Fibroblast of lung (primary cell): ENCODE measurements around the gene NDUFAF5. TPM values are rescaled to one million over a fixed set of nuclear protein-coding genes. Genes with fewer than 3 reads are reported as not detected.

Source experiments
- DNase-seq, 2 donors: peaks; one replicate each; pipeline versions ENCODE4 v3.0.0 to v3.0.0-alpha.2; 2010; ENCODE audit warnings: low read depth in 2 of 2
- H2AFZ ChIP-seq: 2 replicates; pipeline ENCODE4 v1.5.1; 2012; ENCODE audit warnings: low read length, control low read depth, inconsistent platforms
- H3K27ac ChIP-seq: 2 replicates; pipeline ENCODE4 v1.5.1; 2011; ENCODE audit warnings: low read length, control low read depth; ENCODE audit not compliant: insufficient read depth
- H3K27me3 ChIP-seq: 2 replicates; pipeline ENCODE4 v1.5.1; 2011; ENCODE audit warnings: mild to moderate bottlenecking, low read length; ENCODE audit not compliant: control insufficient read depth, insufficient read depth
- H3K36me3 ChIP-seq: 2 replicates; pipeline ENCODE4 v1.5.1; 2011; ENCODE audit warnings: low read length; ENCODE audit not compliant: control insufficient read depth, insufficient read depth
- H3K4me1 ChIP-seq: 2 replicates; pipeline ENCODE4 v1.5.1; 2011; ENCODE audit warnings: low read length; ENCODE audit not compliant: control insufficient read depth, insufficient read depth; ENCODE audit errors: extremely low read depth
- H3K4me2 ChIP-seq: 2 replicates; pipeline ENCODE4 v1.5.1; 2011; ENCODE audit warnings: low read length, control low read depth; ENCODE audit not compliant: insufficient read depth; ENCODE audit errors: extremely low read depth
- H3K4me3 ChIP-seq, 4 experiments: fragments of 200-600 bp in 1 of 4; sonication (generic) in 1 of 4; replicated peaks in 1 of 4; 2 replicates each; pipeline ENCODE4 v1.5.1; 2011 to 2016; ENCODE audit warnings: low read length in 4 of 4, low read depth in 3 of 4, mild to moderate bottlenecking in 3 of 4, control low read depth in 2 of 4, inconsistent platforms in 1 of 4, mixed read lengths in 1 of 4; ENCODE audit not compliant: insufficient read depth in 1 of 4; ENCODE audit errors: control extremely low read depth in 1 of 4
- H3K79me2 ChIP-seq: 2 replicates; pipeline ENCODE4 v1.5.1; 2012; ENCODE audit warnings: mild to moderate bottlenecking, low read length, inconsistent platforms; ENCODE audit not compliant: control insufficient read depth, insufficient read depth
- H3K9ac ChIP-seq: 2 replicates; pipeline ENCODE4 v1.5.1; 2011; ENCODE audit warnings: mild to moderate bottlenecking, low read length, control low read depth; ENCODE audit not compliant: insufficient read depth
- H3K9me3 ChIP-seq: 2 replicates; pipeline ENCODE4 v1.5.1; 2012; ENCODE audit warnings: low read depth, low read length; ENCODE audit not compliant: control insufficient read depth, insufficient read depth
- H4K20me1 ChIP-seq: 2 replicates; pipeline ENCODE4 v1.5.1; 2011; ENCODE audit warnings: low read length; ENCODE audit not compliant: control insufficient read depth, insufficient read depth; ENCODE audit errors: extremely low read depth
- EZH2 ChIP-seq: IDR thresholded peaks from 2 replicates; pipeline ENCODE4 v1.5.1; 2012; ENCODE audit warnings: low read length, control low read depth, mild to moderate bottlenecking; ENCODE audit errors: missing control alignments
- polyA plus RNA-seq, 2 donors: library from polyadenylated mRNA; depleted of rRNA in 1 of 2; stranded (reverse) in 1 of 2; unstranded in 1 of 2; fragments of >200 nt; gene quantifications; 2 replicates each; pipeline ENCODE4 v1.2.1, GENCODE V29; 2011 to 2012; ENCODE audit warnings: missing spikeins in 1 of 2
- total RNA-seq: library from RNA; depleted of rRNA; stranded (reverse); fragments of >200 nt; gene quantifications from 2 replicates; pipeline ENCODE4 v1.2.1, GENCODE V29; 2014
- TF ChIP-seq, protein P1 (sequence below), 2 donors: IDR thresholded peaks in 1 of 2; conservative IDR thresholded peaks in 1 of 2; 1 replicate in 1 of 2; 2 replicates in 1 of 2; pipeline ENCODE4 v1.5.1; 2011 to 2012; ENCODE audit warnings: low read length in 2 of 2, control low read depth in 1 of 2, inconsistent platforms in 1 of 2, low read depth in 1 of 2, mild to moderate bottlenecking in 1 of 2

Gene NDUFAF5
- total and polyA plus RNA-seq, 2 donors (not counting 1 experiment from before 2014, with no cell fraction given): 12.7 to 17.3 TPM

GRCh38 chr20:13794667-13795066 is 9.8 kb downstream of the NDUFAF5 start:
- no peaks in the 10 kb centered on the region for H3K79me2 ChIP-seq
- H3K36me3 ChIP-seq: peaks cover 9% of the 10 kb centered on the region
- no peak overlapping the region for H3K27ac ChIP-seq
- no peaks in the 10 kb centered on the region for H3K4me1 ChIP-seq
- no peak overlapping the region for H3K4me2 ChIP-seq
- H3K27me3 ChIP-seq: no peaks in the 10 kb centered on the region
- H2AFZ ChIP-seq: no peak overlapping the region
- TF ChIP-seq, protein P1, sequence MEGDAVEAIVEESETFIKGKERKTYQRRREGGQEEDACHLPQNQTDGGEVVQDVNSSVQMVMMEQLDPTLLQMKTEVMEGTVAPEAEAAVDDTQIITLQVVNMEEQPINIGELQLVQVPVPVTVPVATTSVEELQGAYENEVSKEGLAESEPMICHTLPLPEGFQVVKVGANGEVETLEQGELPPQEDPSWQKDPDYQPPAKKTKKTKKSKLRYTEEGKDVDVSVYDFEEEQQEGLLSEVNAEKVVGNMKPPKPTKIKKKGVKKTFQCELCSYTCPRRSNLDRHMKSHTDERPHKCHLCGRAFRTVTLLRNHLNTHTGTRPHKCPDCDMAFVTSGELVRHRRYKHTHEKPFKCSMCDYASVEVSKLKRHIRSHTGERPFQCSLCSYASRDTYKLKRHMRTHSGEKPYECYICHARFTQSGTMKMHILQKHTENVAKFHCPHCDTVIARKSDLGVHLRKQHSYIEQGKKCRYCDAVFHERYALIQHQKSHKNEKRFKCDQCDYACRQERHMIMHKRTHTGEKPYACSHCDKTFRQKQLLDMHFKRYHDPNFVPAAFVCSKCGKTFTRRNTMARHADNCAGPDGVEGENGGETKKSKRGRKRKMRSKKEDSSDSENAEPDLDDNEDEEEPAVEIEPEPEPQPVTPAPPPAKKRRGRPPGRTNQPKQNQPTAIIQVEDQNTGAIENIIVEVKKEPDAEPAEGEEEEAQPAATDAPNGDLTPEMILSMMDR (conservative IDR thresholded peaks at IDR 0.05 in 1 of 2, IDR thresholded peaks at IDR 0.05 in 1 of 2; ENCODE audit: low read depth in 1 of 2, low read length in 2 of 2): no peak
- H3K9ac ChIP-seq: no peak overlapping the region
- DNase-seq: no peak
- no peaks in the 10 kb centered on the region for H4K20me1 ChIP-seq
- no peaks in the 10 kb centered on the region for H3K9me3 ChIP-seq
- H3K4me3 ChIP-seq: no peak overlapping the region

GRCh38 chr20:13799040-13799439 is 14.2 kb downstream of the NDUFAF5 start:
- H2AFZ ChIP-seq: no peak overlapping the region
- TF ChIP-seq, protein P1 (conservative IDR thresholded peaks at IDR 0.05 in 1 of 2, IDR thresholded peaks at IDR 0.05 in 1 of 2; ENCODE audit: low read depth in 1 of 2, low read length in 2 of 2): no peak
- no peak for TF ChIP-seq EZH2
- H3K4me1 ChIP-seq: peaks cover 7% of the 10 kb centered on the region
- H3K4me3 ChIP-seq: no peak overlapping the region
- no peak overlapping the region for H3K4me2 ChIP-seq
- no peak overlapping the region for H3K9ac ChIP-seq
- DNase-seq: no peak
- H3K27me3 ChIP-seq: no peaks in the 10 kb centered on the region
- no peaks in the 10 kb centered on the region for H3K79me2 ChIP-seq
- peaks cover 2% of the 10 kb centered on the region for H3K36me3 ChIP-seq
- H3K9me3 ChIP-seq: no peaks in the 10 kb centered on the region
- peaks cover 2% of the 10 kb centered on the region for H4K20me1 ChIP-seq
- no peak overlapping the region for H3K27ac ChIP-seq

GRCh38 chr20:13799974-13800373 is 15.1 kb downstream of the NDUFAF5 start:
- no peaks in the 10 kb centered on the region for H3K79me2 ChIP-seq
- TF ChIP-seq, protein P1 (conservative IDR thresholded peaks at IDR 0.05 in 1 of 2, IDR thresholded peaks at IDR 0.05 in 1 of 2; ENCODE audit: low read depth in 1 of 2, low read length in 2 of 2): no peak
- TF ChIP-seq EZH2: no peak
- DNase-seq: no peak
- no peak overlapping the region for H2AFZ ChIP-seq
- H3K9me3 ChIP-seq: no peaks in the 10 kb centered on the region
- H3K36me3 ChIP-seq: peaks cover 2% of the 10 kb centered on the region
- H3K4me3 ChIP-seq: no peak overlapping the region
- H3K27me3 ChIP-seq: no peaks in the 10 kb centered on the region
- no peak overlapping the region for H3K27ac ChIP-seq
- no peak overlapping the region for H3K9ac ChIP-seq
- no peak overlapping the region for H3K4me2 ChIP-seq
- H4K20me1 ChIP-seq: peaks cover 2% of the 10 kb centered on the region
- peaks cover 7% of the 10 kb centered on the region for H3K4me1 ChIP-seq
